Activated T-cell treated with anti-CD3 and anti-CD28 coated beads, Interleukin-2, amount 50 U/mL, for 48 hours (primary cell): ENCODE measurements around the gene PHF14.

Source experiments
- DNase-seq, 2 experiments: peaks; one replicate each; pipeline ENCODE4 v3.0.0-alpha.2; 2020

The PHF14 gene

GRCh38 chr7:11177793-11178192 lies 204.1 kb downstream of the PHF14 start:
- DNase-seq, result no peak

GRCh38 chr7:11181590-11181989 lies 207.9 kb downstream of the PHF14 start:
- DNase-seq, result no peak

- no peak for DNase-seq
These were observed 209.1 kb downstream of the PHF14 start for GRCh38 chr7:11182736-11183135.

- DNase-seq, result no peak
These were observed 211.6 kb downstream of the PHF14 start for GRCh38 chr7:11185179-11185815.

DNA sequence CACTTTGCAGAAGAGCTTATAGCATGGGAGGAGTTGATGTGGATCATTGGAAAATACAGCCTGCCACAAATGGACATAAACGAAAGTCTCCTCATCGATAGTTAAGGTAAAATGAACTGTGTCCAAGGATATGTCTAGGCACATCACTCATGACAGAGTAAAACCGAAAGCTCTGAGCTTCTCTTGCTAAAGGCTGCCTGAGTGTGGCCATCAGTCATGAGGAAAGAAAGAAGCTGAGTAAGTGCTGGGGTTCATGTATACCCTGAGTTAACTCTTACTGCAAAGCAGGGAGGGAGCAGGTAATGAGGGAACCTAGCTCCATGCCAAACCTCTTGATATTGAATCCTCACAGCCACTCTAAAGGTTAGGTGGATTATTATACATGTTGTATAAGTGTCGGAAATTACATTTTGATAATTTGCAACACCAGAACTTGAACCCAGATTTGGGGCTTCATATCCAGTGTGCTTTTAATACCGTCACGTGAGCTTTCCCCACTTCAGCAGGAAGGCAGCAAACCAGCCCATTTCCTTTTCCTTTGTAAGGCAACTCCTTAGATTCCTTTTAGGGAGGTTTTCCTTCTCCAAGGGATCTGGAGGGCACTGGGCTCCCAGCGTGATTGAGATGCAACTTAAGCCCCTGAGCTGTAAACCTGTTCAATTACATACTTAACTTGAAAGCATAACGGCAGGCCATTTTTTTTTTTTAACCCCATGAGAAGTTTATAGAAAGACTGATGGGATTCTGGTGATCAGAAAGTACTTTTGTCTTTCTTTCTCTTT lies 215.0 kb downstream of the PHF14 start:
- no peak for DNase-seq

DNA sequence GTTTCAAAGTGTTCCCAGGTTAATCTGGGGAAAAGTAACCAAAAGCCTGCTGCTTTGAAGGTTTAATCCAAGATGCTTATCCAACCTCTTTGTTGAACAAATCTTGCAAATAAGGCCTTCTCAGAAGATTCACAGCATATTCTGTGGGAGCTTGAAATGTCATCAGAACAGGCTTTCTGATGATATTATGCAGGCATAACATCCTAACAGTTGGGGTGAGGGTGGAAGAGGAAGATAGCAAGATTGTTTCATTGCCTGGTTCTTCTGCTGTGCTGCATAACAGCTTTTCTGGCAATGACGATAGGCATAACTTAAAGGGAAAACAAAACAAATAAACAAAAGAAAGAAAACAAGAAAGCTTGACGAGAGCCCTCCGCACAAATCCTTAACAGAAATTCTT lies 217.4 kb downstream of the PHF14 start:
- no peak for DNase-seq

DNA sequence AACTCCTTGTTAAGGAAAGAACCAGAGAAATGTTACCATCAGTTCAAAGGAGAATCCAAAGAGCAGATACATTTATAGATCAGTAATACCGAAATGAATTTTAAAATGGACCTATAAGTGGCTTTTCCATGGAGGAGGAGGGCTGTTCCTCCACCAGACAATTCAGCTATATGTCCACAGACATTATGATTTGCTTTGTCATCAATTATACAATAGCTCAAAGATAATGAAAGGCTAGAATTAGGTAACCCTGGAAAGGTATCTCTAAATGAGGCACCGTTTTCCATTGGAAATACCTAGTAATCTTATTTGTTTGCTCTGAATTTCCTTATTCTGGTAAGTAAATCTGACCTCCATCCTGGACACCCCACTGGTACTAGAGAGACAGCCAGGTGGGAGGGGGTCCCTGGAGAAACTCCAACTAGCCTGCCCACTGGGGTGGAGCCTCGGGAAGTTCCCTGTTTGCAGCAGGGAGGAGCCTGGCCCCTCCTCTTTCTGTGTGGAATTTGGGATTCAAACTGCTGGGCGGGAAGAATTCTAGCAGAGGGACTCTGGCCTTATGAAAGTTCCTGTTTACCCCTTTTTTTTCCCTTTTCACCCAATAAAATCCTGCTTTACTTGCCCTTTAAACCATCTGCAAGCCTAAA lies 218.0 kb downstream of the PHF14 start:
- no peak for DNase-seq

DNA sequence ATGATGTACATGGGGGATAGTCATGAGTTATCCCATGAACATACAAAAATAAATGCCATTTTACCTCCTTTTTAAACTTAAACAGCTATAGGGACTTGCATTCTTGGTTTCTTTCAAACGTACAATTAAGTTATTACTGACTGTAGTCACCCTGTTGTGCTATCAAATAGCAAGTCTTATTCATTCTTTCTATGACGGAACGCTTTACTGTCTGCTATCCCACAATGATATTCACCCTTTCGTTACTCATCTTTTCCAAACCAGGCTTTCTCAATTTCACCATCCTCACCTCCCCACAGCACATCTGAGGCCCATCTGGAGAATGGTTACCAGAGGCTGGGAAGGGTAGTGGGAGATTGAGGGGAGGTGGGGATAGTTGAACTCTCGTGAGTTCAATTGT lies 218.8 kb downstream of the PHF14 start:
- no peak for DNase-seq

DNA sequence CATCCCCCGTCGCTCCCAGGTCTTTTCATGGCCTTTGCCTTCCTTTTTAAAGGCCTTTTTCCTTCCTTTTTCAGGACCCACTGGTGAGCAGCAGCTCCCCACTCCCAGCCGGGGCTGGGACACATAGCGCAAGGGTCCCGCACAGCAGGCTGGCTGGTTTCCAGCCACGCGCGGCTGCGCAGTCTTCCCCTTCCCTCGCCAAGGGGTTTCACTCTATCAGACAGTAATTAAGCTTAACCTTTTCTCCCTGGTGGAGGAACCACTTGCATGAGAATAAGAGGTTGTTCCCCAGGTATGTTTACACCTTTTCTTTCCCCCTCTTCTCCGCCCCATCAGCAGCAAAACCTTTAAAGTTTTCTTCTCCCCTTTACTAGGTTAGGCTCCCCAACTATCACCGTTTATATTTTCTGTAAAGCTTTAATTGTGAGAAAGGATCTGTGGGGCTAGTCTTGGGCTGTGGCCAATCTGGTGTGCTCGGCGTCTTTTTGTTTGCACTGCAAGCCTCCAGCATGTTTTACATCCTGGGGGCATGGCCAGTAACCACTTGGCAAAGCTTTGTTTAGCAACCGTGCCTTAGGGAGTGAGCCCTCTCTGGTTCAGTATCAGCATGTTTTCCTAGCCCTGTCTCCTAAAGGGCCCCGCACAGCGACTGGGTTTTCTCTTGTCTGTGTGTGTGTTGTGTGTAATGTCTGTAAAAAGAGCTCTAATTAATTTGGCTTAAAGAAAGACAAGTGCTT lies 219.6 kb downstream of the PHF14 start:
- DNase-seq, result no peak

GRCh38 chr7:11193888-11194287 lies 220.2 kb downstream of the PHF14 start:
- DNase-seq, result no peak

- DNase-seq, result no peak
These were observed 220.8 kb downstream of the PHF14 start for GRCh38 chr7:11194492-11194891.

GRCh38 chr7:11195502-11195901 lies 221.8 kb downstream of the PHF14 start:
- no peak for DNase-seq

DNA sequence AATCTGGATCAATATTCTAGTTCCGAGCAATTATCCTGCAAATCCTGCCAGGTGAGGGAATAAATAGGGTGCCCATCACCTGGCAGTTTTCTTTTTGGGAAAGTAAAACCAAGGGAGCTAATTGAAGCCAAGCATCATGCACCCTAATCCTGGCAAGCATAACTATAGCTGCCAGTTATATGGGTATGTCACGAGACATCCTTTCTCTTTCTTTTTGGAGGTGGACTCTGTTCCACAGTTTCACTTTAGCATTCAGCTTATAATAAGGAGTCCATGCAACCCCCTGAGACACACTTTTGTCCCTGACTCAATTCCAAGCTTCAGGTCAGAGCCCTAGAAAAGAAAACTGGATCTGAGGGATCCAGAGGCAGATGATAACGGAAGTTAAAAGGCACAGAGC lies 222.5 kb downstream of the PHF14 start:
- no peak for DNase-seq

DNA sequence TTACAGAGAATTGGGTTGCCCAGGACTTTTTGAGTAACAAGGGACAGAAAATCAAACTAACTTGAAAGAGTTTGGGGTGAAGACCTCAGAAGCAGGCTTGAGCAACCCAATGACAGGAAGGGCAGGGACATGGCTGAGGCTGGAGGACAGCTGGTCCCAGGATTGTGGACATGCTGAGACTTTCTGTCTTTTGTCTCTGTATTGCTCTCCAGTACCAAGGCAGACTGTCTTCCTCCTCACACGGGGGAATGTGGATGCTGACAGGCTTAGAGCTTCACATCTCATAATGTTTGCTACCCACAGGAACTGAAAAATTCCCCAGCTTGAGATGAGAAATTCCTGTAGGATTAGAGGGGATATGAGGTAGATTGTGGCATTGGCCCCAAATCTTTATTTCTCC lies 229.6 kb downstream of the PHF14 start:
- DNase-seq, result no peak

DNA sequence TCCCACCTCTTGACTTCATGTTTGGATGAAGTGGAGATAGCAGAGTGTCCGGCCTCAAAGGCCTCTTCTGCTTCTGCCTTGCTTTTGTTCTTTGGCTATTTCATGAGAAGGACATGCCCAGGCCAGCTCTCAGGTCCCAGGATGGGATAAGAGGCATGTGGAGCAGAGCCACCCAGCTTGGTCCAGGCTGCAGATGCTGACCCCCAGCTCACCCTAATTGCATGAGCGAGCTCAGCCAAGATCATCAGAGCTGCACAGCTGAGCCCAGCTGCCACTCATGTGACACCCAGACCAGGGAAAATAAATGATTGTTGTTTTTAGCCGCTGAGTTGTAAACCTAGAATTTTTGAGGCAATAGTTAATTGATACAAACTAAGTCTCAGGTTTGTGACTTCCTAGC lies 230.0 kb downstream of the PHF14 start:
- DNase-seq, result no peak

- DNase-seq, result no peak
These were observed 232.7 kb downstream of the PHF14 start for GRCh38 chr7:11206177-11206899.

GRCh38 chr7:11207565-11207964 lies 233.9 kb downstream of the PHF14 start:
- DNase-seq, result no peak

GRCh38 chr7:11208883-11209465 lies 235.3 kb downstream of the PHF14 start:
- no peak for DNase-seq

- DNase-seq, result no peak
These were observed 236.7 kb downstream of the PHF14 start for GRCh38 chr7:11210374-11210773.

DNA sequence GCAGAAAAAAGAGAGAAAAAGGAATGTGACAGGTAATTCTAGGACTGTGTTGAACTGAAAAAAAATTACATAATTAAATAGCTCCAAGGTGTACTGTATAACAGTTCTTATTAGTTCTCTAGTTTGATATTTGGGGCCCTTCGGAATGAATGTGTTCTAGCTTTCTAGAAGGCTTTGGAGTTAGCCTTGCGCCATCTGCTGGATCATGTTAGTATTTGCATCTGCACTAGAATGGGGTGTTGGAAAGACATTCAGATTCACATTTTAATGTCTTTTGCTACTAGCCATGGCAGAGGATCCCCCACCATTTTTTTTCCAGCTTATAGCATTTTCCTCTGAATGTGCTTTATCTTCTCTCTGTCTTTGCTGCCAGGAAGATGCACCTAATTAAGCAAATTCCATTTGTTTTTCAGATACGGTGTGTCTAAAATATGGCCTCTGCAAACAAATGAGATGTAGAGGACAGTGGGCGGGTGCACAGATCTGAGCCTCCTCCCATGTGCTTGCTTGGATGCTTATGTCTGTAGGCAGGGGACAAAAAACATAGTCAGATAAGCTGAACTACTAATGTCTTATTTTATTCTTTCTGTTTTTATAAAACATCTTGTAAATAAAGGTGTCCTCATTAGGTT lies 238.5 kb downstream of the PHF14 start:
- peak; percentile 41 to 46 for DNase-seq

- DNase-seq, result no peak
These were observed 239.1 kb downstream of the PHF14 start for GRCh38 chr7:11212816-11213215.

DNA sequence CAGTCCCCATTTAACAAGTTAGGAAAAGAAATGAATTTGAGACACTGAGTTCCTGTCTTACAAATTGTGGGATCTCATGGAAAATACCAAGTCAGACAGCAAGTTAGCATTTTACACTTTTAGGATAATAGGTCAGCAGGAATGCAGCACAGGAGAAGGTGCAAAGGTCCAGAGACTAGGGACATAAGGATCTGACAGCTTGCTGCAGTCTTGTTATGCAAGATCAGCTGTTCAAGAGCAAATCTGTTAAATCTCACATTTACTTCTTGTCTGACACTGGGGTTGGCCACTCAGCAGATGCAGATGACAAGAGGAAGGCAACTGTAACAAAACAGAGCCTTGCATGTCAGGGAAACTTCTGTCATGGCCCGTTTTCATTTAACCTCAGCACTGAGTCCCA lies 239.6 kb downstream of the PHF14 start:
- DNase-seq, result no peak
